Measurements from ENCODE around the gene CALD1. TPM values are rescaled to one million over a fixed set of nuclear protein-coding genes. Genes with fewer than 3 reads are reported as not detected.

Gene CALD1
- total RNA-seq, 4 donors from 2014 or later = 1,513 to 2,575 (median 1,808) TPM

GRCh38 chr7:134985894-134986362, 206.5 kb downstream of the CALD1 start:
- TF ChIP-seq EP300 (IDR thresholded peaks at IDR 0.05) (no peak), CTCF (IDR thresholded peaks at IDR 0.05) (no peak), POLR2AphosphoS5 (IDR thresholded peaks at IDR 0.05) (no peak), POLR2A (IDR thresholded peaks at IDR 0.05) (no peak)
- Histone ChIP-seq H3K27me3 (no peaks in the 10 kb centered on the region), H3K9me3 (no peaks in the 10 kb centered on the region), H3K4me3 (peak overlapping the region; percentile 44 to 63), H3K4me1 (peaks cover 0 to 49% (median 3%) of the 10 kb centered on the region in 3 donors), H3K27ac (peak overlapping the region; percentile 52 to 94 (median 92)), H3K36me3 (no peaks in the 10 kb centered on the region)
- ATAC-seq = no peak
- 71 to 73% methylated on average over 5 of the region's 8 CpGs for WGBS, 2 donors (ENCODE audit: low coverage in 1 of 2)

- TF ChIP-seq EP300 (IDR thresholded peaks at IDR 0.05) (no peak), CTCF (IDR thresholded peaks at IDR 0.05) (peak; percentile 40 to 78 (median 69)), POLR2AphosphoS5 (IDR thresholded peaks at IDR 0.05) (peak; percentile 56), POLR2A (IDR thresholded peaks at IDR 0.05) (peak; percentile 50 to 55)
- Histone ChIP-seq H3K4me1 (peaks cover 3 to 56% (median 4%) of the 10 kb centered on the region in 3 donors), H3K4me3 (peak within 1 kb of the TSS; percentile 44 to 63), H3K9me3 (no peaks in the 10 kb centered on the region), H3K36me3 (no peaks in the 10 kb centered on the region), H3K27me3 (no peaks in the 10 kb centered on the region), H3K27ac (peak within 1 kb of the TSS; percentile 52 to 94 (median 92))
- WGBS, 2 donors (ENCODE audit: low coverage in 1 of 2) = 0% methylated on average over 9 to 13 of the region's 70 CpGs
- ATAC-seq = peak; percentile 97
Measured at GRCh38 chr7:134986363-134987251, 207.2 kb downstream of the CALD1 start, which contains the start of gene AGBL3. TSS of gene AGBL3 (plus strand) at chr7:134986508. CDS start at chr7:134987934, 1,426 bp downstream.

GRCh38 chr7:134988161-134988560, 208.7 kb downstream of the CALD1 start:
- TF ChIP-seq POLR2A (IDR thresholded peaks at IDR 0.05) = no peak
- TF ChIP-seq POLR2AphosphoS5 (IDR thresholded peaks at IDR 0.05) = peak; percentile 32
- no peaks in the 10 kb centered on the region for H3K9me3 ChIP-seq
- H3K4me1 ChIP-seq = peaks cover 6 to 71% (median 10%) of the 10 kb centered on the region in 3 donors
- H3K27me3 ChIP-seq = no peaks in the 10 kb centered on the region
- peak overlapping the region in 1 of 2 donors; percentile 63 for H3K4me3 ChIP-seq
- peak overlapping the region in 1 of 4 donors; percentile 92 for H3K27ac ChIP-seq
- no peaks in the 10 kb centered on the region for H3K36me3 ChIP-seq
- ATAC-seq = no peak
- 74 to 82% methylated on average over 5 of the region's 5 CpGs for WGBS, 2 donors (ENCODE audit: low coverage in 1 of 2)

GRCh38 chr7:134991469-134992339, 212.3 kb downstream of the CALD1 start:
- Histone ChIP-seq H3K4me3 (no peak overlapping the region), H3K36me3 (peaks cover 0 to 16% of the 10 kb centered on the region in 2 donors), H3K27ac (peak overlapping the region; percentile 48 to 68 (median 56)), H3K4me1 (peaks cover 13 to 92% (median 15%) of the 10 kb centered on the region in 3 donors), H3K27me3 (no peaks in the 10 kb centered on the region), H3K9me3 (no peaks in the 10 kb centered on the region)
- no peak for ATAC-seq
- TF ChIP-seq CTCF (IDR thresholded peaks at IDR 0.05) = no peak
- TF ChIP-seq POLR2AphosphoS5 (IDR thresholded peaks at IDR 0.05) = no peak
- TF ChIP-seq EP300 (IDR thresholded peaks at IDR 0.05) = no peak
- no peak for TF ChIP-seq POLR2A (IDR thresholded peaks at IDR 0.05)
- WGBS, 2 donors (ENCODE audit: low coverage in 1 of 2) = 51 to 75% methylated on average over 2 of the region's 2 CpGs
